A673 (cell line): ENCODE data around the gene CDH9.

ENCODE experiments used
- EZH2 ChIP-seq: fragments of 200-600 bp; sonication (generic); IDR thresholded peaks from 2 replicates; pipeline ENCODE4 v1.6.1; 2017; ENCODE audit warnings: borderline replicate concordance, low read depth, mild to moderate bottlenecking, mixed read lengths, antibody characterized with exemption, low read length; ENCODE audit not compliant: poor library complexity, severe bottlenecking
- TF ChIP-seq, protein P1 (sequence below): fragments of 300-800, 200-600 bp; sonication (generic); conservative IDR thresholded peaks from 2 replicates; pipeline ENCODE4 v1.5.1; 2017; ENCODE audit warnings: low read depth, mild to moderate bottlenecking, antibody characterized with exemption, low read length, moderate library complexity, mixed read lengths

DNA sequence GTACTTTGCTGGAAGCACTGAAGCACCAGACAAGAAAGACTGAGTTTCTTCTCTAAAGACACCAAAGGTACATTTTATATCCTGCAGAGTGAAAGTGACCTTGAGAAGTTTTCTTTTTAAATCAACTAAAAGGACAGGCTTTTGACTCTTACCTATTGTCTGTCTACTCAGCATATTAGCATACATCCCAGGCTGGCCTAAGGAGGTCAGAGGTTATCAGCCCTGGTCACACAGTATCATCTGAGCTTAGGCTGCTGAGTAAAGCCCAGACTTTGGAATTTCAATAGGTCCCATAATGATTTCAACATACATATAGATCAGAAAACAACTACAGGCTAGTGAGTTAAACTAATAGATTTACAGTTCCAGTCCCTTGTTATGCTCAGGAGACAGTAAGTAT is 10.1 kb upstream of the CDH9 start:
- TF ChIP-seq, protein P1, sequence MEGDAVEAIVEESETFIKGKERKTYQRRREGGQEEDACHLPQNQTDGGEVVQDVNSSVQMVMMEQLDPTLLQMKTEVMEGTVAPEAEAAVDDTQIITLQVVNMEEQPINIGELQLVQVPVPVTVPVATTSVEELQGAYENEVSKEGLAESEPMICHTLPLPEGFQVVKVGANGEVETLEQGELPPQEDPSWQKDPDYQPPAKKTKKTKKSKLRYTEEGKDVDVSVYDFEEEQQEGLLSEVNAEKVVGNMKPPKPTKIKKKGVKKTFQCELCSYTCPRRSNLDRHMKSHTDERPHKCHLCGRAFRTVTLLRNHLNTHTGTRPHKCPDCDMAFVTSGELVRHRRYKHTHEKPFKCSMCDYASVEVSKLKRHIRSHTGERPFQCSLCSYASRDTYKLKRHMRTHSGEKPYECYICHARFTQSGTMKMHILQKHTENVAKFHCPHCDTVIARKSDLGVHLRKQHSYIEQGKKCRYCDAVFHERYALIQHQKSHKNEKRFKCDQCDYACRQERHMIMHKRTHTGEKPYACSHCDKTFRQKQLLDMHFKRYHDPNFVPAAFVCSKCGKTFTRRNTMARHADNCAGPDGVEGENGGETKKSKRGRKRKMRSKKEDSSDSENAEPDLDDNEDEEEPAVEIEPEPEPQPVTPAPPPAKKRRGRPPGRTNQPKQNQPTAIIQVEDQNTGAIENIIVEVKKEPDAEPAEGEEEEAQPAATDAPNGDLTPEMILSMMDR: no peak
- TF ChIP-seq EZH2: no peak
